Stimulated activated CD8-positive, alpha-beta memory T cell treated with anti-CD3 and anti-CD28 coated beads, Interleukin-12 subunit alpha, Interleukin-12 subunit beta, amount 100 ng/mL, for 24 hours (primary cell): ENCODE measurements around the gene ROR2.

Experiments used
- DNase-seq: peaks from one replicate; pipeline ENCODE4 v3.0.0-alpha.2; 2020; ENCODE audit errors: extremely low read depth

Gene ROR2

DNA sequence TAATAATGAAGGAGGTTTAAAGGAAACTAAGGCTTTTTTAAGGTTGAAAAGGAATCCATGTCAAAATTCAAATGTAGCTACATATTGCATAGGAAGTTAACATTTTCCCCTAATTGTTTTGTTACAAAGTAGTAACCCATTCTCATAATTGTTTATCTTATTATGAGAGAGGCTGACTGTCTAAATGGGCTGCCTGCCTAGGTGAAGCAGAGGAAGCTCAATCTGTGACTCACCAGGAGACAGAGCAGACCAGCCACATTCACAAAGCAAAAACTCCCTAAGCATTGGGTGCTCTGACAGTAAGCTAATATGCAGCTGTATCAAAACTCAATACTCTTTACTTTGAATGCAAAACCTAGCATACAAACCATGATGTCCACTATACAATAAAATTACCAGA, 208.5 kb downstream of the ROR2 start:
- DNase-seq: no peak

DNA sequence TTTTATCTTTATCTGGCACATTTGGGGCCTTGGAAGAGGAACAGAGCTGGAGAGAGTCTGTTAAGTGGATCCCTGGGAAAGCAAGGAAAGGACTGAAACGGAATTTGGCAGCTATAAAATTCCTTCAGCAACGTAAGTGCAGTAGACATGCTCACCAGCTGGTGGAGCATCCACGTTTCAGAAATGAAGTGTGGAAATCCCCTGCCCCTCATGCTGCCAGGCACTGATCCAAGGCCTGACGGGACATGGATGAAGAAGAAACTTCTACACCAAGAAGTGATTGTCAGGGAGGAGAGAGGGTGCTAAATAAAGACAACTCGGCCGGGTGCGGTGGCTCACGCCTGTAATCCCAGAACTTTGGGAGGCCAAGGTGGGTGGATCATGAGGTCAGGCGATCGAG, 209.3 kb downstream of the ROR2 start:
- no peak for DNase-seq

DNA sequence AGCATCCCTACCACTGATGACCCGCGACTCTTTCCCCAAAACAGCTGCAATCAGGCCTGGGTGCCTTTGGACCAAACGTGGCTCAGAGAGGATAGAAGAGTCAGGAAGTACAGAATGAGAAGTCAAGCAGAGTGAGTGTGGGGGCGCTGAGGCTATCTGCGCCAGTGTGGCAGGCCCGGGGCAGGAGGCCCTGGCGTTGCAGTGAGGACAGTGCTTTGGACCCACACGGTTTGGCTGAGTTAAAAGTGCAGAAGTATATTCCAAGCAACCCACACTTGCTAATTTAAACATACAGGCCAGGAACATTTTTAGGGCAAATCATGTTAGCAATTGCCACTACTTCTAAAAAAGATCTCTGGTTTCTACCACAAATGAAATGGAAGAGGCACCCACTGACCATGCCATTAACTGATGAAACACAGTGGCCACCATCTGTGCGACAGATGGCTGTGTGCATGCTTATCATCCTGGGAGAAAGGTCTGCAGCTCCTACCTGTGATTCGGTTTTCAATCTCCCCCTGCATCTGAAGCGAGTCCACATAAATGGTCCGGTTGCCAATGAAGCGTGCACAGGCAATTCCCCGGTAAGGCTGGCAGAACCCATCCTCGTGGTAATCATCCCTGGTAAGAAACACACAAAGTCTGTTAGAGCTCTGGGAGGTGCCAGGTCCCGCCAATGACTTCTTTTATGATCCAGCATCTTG, 213.0 kb downstream of the ROR2 start:
- DNase-seq: no peak

DNA sequence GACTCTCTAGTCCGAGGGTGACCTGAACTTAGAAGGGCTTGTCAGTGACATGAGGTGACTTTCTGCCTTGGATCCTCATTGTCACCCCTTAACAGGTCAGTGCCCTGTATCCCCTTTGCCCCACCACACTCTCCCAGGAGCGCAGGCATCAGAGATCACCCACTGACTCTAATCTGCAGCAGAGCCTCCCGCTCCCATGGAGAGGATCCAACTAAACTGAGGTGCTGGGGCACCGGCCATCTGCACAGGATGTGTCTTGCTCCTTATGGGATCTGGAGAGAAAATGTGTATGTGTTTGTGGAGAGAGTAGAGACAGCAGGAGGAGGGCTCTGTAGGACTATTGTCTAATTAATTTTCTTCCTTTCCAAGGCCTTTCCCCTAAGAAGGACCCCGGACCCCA, 213.7 kb downstream of the ROR2 start:
- DNase-seq: no peak

DNA sequence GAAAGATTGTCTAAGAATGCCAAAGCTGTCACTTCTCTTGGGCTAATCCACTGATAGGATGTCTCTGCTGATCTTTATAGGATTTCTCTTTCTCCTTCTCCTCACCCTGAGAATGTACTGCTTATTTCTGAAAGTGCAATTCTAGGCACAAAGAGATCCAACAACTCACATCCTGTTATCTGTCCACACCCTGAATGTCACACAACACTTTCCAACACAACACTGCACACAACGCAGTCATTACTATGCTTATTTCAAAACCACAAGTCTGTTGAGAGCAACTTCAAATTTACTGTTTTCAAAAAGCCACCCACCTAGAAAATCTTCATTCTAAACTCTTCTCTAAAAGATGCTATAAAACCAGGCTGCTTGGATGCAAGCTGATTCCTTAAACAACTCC, 215.0 kb downstream of the ROR2 start:
- no peak for DNase-seq

DNA sequence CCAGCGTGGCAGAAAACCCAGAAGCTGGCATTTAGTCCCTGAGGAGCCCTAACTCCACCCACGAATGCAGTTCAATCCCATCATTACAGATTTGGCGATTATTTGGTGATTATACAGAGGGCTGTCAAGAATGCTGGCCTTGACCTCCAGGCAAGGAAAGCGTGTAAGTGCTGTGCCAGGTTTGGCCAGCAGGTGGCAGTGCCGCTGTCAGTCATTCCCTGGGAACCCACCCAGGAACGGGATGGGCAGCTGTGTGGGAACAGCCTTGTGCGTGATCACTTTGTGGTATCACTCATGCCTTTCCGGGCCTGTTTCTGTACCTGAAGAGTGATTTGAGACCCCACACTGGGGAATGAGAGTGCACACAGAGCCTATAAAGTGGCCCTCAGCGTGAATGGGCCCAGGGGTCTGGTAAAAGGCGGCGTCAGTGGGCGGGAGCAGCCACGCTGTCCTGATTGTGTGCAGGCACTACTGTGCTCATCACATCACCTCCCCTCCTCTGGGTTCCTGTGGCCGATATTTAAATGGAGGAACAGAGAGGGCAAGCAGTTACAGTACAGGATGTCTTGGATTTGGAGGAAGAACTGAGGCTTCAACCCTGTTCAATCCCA, 215.6 kb downstream of the ROR2 start:
- no peak for DNase-seq

DNA sequence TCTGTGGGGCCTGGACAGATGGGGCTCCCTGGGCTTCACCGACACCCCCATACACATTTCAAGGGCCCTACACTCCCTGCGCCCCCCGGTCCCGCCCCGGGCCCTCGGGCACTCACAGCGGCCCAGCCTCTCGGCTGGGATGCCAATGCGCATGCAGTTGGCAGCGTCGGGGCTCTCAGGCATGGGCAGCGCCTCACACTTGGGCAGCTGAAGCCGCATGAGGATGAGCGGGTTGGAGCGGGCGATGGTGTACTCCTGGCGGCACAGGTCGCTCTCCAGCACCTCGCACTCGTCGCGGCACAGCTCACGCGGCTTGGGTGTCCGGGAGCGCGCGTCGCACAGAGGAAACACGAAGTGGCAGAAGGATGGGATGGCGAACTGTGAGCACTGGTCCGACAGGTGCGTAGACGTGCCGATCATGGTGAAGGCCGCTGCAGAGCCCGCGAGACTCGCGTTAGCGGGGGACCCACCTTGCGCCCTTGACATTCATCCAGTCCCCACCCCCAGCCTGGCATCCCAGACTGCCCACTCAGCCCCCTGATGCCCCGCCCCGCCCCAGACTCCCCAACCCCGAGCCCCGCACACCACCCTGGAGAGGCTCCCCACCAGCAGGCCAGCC, 216.9 kb downstream of the ROR2 start:
- no peak for DNase-seq

DNA sequence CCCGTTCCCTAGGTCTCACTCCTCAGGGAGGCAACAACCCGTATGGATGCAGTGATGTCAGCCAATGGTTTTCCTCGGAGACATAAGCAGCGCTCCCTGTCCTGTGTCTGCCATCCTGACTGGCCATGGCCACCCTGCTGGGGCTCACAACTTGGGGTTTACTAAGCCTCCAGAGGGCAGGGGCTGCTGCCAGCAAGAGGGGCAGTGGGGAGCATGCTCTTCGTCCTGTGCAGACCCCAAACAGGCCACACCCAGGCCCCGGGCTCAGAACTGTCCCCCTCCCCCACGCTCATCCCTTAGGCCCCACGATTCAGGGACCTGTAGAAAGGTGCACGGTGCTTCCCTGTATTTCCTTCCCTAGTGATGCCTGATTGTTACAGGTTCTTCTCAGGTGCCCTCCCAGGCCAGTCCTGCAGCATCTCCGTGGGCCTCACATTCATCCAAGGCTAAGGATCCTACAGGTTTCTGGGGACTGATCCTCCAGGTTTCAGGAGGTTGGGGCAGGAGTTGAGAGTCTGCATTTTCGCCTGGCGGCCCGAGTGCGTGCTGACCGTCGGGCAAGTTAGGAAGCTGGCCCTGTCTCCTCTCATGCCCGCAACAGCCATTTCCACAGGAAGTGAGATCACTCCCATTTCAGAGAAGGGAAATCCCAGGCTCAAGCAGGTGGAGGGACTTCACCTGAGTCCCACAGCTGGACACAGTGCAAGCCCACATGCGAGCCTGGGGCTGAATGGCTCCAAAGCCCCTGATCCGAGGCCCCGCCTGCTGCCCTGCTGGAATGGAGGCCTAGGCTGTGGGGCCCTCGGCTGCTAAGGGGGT, 217.6 kb downstream of the ROR2 start:
- no peak for DNase-seq

DNA sequence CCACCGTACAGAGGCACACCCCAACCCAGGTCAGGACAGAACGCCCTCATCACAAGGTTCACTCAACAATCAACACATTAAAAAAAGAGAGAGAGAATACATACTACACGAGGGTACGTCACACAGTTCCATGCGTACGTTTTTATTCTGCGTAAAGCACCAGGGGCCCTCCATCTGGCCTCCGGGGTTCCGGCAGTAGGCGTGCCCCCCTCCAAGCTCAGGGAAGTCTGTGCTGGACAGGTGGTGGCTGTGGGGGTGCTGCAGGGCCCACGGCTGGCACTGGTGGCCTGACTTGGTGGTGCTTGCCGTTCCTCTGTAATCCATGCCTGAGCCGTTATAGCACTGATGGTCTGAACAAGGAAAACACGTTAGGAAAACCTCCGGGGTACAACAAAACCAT, 219.2 kb downstream of the ROR2 start:
- no peak for DNase-seq

DNA sequence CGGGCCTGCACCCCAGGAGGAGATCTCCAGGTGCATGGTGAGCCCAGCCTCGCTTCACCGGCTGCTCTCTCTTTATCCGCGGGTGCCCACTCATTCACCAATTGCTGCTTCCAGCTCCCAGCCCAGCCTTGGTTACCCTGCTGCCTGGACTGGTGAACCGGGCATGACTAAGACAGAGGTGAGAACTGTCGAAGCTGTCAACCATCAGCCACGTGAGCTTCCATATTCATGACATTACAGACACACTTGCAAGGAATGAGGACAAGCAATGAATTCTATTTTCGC, 220.5 kb downstream of the ROR2 start:
- DNase-seq: no peak

DNA sequence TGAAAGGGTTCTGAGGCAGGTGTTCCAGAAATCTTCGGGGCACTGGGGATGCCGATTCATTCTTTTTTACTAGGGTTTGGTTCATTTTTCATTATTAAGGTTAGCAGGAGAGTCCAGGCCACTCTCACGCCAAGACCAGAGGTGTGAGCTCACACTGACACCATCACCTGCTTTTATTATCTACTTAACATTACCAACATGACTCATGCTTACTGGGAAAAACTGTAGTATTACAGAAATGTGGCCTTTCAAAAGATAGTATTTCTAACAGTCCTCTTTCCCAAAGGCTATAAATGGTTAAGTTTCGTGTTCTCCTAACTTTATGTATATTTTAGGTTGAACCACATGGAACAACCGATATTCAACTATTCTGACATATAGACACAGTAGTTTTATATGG, 222.1 kb downstream of the ROR2 start:
- no peak for DNase-seq

DNA sequence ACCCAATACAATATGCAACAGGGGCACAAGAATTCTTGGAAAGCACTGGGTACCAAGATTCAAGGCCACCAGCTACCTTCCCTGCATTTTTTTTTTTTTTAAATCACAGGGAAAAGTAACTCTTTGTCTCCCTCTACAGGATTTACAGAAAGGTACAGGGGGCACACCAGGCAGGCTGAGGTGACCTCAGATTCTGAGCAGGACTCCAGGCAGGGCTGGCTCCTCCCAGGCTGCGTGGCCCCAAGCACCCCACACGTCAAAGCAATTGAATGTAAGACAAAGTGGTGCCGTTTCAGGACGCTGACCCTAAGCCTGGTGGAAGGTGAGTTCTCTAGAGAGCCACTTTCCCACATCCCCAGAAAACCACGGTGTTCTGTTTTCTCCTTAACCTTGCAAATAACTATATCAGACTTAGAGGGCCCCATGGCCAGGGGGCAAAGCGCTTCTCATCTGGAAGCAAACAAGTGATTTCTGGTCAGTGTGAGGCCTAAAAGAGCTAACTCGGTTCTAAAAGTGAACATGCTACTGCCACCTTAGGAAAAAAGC, 222.6 kb downstream of the ROR2 start:
- no peak for DNase-seq

DNA sequence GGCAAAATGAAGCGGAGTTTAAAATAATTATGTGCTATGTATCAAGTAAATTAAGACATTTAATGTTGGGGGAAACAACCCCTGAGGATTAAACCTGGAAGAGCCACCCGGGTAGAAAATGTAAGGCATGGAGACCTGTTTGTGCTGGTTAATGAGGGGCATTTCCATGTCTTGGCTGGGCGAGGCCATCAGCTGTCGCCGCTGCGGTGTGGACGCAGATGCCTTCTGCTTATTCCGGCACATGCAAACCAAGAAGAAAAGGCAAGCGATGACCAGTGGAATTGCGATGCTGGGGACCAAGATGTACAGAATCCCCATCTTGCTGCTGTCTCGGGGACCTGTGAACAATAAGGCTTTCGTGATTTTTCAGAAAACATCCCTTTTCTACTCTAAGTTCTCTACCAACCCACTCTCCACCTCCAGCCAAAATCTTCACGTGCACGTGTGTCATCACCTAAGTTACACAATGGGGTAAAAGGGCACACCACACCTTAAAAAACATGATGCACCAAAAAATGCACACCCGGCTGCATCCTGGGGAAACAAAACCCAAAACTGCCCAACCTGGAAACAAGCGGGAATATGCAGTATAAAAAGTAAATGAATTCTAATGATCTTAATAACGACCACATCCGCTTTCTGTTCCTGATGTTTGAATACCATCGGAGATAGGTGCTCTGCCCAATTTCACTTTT, 223.5 kb downstream of the ROR2 start:
- DNase-seq: no peak

DNA sequence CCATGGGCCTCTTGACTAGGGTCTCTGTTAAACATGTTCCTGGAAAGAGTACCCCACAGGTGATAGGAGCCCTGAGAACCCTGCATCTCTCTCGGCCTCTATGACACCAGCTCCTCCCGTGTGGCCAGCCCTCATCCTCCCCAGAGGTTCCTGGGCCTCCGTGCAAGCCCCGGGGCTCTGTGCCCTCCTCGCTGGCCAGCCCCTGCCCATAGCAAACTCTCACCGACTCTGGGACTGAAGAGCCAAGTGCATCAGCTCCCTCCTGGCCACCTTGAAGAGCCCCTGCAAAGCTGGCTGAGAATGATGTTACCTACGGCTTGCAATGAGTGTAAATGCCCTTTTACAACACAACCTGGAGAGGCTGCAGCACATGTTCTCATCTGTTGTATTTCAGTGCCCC, 224.4 kb downstream of the ROR2 start:
- no peak for DNase-seq

DNA sequence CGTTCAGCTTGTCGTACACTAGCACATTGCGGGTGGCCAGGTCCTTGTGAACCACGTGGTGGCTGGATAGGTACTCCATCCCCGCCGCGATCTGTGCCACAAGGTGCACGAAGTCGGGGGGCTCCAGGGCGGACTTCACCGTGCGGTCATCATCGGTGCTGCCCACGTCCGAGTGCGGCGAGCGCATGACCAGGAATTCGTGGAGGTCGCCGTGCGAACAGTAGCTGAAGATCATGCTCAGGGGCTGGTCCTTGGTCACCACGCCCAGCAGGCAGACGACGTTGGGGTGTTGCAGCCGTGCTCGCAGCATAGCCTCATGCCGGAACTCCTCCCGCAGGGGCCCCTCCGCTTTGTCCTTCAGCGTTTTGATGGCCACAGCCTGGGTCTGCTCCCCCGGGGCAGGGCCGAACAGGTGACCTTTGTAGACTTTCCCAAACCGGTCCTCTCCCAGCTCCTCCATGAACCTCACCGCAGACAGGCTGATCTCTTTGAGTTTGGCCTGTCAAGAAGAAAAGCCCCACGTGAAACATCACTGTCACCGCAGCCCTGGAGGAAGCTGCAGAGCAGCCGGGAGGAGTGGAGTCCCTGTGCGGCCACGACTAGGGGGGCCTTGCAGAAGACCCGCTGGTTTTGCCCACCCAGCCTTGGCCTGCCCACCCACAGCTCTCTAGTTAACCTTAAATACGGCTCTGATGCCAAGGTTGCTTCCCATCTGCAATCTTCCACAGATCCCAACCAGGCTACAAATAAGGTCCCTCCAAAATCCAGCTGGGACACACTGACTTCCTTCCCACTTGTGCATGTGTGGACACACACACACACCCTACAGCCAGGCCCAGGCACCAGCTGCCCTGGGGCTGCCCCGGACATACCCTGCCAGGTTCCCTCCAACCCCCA, 225.2 kb downstream of the ROR2 start:
- DNase-seq: no peak

DNA sequence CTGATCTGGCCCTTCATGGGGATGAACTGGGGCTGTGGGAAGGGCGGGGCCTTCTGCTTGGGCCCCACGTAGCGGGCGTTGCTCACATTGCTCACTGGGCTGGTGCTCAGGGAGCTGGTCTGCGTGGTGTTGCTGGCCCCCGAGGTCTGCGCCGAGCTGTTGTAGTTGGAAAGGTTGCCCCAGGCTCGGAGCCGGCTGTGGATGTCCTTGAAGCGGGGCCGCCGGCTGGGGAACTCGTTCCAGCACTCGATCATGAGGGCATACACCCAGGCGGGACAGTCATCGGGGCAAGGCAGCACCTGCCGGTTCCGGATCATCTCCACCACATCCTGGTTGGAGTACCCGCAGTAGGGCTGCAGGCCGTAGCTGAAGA, 226.0 kb downstream of the ROR2 start:
- no peak for DNase-seq

DNA sequence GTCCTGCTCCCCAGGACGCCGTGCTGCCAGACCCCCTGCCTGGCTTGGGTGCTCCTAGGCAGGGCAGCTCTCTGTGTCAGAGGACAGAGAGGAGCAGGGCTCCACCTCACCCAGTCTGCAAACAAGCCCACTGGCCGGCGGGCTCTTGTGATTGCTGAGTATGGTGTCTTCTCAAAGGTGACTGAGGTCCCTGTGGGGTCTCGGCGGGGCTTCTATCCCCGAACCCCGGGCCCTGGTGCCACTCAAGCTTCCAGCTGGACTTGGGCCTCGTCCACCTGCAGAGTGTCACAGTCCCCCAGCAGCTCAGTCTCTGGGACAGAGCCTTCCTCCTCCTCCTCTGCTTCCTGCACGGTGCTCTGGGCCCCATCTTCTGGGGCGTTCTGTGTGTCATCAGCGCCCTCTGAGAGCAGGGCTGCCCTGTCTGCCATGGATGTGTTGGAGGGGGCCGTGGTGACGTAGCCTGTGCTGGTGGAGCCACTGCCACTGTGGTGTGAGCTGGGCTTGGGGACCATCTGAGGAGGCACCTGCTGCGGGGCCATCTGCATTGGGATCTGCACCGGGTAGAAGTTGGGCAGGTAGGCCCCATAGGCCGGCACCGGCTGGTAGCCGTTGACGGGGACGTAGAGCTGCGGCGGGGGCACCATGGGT, 226.5 kb downstream of the ROR2 start:
- DNase-seq: no peak

DNA sequence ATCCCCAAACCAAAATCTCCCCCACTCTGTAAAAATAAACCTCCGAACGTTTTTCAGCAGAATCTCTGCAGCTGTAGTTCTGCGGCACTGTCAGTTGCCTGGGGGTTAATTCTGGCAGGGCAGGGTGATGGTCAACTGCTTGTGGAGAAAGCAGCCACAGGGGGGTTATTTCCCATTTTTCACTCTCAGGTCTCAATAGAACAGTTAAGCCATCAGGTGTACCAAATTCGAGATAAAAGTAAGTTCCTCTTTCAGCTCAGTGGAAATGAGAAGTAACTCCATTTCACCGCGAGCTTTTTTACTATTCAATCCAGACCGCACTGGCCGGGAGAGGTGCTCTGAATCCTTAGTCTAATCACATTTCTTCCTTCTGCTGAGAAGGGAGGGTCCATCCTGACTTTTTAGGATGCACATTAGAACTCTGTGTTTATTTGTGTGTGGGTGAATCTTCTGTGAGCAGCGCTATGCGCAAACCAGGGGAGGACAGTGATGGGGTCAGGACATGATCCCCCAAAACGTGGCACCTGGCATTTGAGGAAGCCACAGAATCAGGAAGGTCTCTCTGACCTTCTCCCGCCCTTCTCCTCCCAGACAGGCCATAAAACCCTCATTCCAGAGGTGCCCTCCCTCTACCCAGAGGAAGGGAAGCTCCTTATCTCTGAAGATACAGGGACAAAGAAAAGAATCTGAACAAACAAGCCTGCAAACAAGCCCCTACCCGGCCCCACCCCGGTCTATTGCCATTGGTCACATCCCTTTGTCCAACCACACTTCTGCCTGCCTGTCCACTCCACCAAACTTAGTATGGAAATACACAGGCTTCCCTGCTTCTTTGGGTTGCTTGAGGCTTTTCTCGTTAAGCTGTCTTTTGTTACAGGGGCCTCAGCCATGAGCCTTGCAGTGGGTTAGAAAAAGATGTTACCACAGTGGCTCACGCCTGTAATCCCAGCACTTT, 229.0 kb downstream of the ROR2 start:
- DNase-seq: no peak

DNA sequence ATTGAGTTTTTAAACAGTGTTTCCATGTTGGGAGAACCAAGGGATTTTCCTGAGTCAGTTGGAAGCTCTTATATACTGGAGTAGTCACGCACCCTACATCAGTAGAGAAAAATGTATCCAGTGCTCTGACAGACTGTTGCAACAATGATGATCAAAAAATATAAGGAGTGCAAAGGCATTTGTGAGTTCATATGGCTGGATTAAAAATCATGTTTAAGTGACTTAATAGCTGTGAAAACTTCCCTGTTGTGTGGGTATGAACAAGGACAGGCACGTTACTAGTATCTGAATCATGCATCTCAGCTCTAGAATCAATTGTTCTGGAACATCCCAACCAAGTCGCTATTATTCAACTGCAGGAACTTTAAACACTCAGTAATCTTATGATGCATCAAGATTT, 229.7 kb downstream of the ROR2 start:
- no peak for DNase-seq
